ENCODE data around the gene REC8. TPM values are rescaled to one million over a fixed set of nuclear protein-coding genes. Genes with fewer than 3 reads are reported as not detected.
"Not testable (repeated sequence)": the region's sequence is repeated elsewhere in the genome, so short reads cannot be mapped to it uniquely, and the experiment has no call there.

Gene REC8
- total RNA-seq, 4 donors from 2014 or later = 9.5 to 54.3 (median 42.1) TPM

DNA sequence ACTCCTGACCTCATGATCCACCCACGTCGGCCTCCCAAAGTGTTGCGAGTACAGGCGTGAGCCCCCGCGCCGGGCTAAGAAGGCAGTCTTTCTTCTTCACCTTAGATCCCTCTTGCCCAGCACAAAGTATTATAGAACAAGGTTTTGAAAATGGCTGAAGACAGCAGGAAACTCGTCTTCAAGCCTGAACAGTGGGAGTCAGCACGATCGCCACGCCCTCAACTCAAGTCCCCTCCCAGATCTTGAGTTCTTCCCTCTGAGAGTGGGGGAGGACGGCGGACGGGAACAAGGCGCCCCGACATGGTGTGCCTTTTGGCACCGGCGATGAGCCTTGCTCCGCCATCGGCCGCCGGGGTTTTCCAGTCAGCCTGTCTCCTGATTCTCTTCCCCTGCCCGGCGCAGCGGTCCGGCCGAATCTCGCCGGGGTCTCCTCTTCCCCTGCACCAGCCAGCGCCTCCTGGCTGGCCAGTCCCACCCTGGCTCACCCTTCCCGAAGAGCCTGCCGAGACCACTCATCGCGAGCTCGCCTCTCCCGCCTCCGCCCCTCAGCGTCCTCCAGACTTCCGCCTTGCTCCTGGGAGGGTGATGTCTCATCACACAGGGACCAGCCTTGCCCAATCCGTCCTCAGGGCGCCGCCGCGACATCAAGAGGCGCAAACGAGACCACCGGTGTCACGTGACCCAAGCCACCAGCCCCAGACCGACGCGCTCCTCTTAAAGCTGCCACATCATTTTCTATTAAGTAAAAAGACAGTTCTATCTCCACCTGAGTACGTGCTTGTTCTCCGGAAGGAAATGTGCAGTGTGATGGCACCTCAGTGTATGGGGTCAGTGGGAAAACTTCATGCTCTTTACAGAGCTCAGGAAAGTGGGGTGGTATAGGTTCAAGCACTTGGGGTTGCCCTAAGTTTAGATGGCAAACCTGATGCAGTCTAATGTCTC is 41.3 kb downstream of the REC8 start, which contains the start of gene CHMP4A:
Gene CHMP4A (minus strand): TSS at position 565 of the 942 bp plus-strand sequence. CDS start 49 bp downstream, at position 516.
- peak; percentile 95 to 96 for DNase-seq
- intact Hi-C loops (cut with DNase I; ENCODE audit: low total_unique reads) = no loop called here
- peaks cover 0 to 4% of the 10 kb centered on the region in 2 donors for H3K4me1 ChIP-seq
- H3K27ac ChIP-seq = peak within 1 kb of the TSS; percentile 93 to 97
- H3K27me3 ChIP-seq = no peaks in the 10 kb centered on the region
- no peaks in the 10 kb centered on the region for H3K9me3 ChIP-seq
- TF ChIP-seq POLR2A (IDR thresholded peaks at IDR 0.05) = peak; percentile 70 to 96
- TF ChIP-seq, protein P1, sequence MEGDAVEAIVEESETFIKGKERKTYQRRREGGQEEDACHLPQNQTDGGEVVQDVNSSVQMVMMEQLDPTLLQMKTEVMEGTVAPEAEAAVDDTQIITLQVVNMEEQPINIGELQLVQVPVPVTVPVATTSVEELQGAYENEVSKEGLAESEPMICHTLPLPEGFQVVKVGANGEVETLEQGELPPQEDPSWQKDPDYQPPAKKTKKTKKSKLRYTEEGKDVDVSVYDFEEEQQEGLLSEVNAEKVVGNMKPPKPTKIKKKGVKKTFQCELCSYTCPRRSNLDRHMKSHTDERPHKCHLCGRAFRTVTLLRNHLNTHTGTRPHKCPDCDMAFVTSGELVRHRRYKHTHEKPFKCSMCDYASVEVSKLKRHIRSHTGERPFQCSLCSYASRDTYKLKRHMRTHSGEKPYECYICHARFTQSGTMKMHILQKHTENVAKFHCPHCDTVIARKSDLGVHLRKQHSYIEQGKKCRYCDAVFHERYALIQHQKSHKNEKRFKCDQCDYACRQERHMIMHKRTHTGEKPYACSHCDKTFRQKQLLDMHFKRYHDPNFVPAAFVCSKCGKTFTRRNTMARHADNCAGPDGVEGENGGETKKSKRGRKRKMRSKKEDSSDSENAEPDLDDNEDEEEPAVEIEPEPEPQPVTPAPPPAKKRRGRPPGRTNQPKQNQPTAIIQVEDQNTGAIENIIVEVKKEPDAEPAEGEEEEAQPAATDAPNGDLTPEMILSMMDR (IDR thresholded peaks at IDR 0.05) = peak; percentile 9 to 37 (median 26)
- peak within 1 kb of the TSS; percentile 72 to 79 for H3K4me3 ChIP-seq
- no peaks in the 10 kb centered on the region for H3K36me3 ChIP-seq

DNA sequence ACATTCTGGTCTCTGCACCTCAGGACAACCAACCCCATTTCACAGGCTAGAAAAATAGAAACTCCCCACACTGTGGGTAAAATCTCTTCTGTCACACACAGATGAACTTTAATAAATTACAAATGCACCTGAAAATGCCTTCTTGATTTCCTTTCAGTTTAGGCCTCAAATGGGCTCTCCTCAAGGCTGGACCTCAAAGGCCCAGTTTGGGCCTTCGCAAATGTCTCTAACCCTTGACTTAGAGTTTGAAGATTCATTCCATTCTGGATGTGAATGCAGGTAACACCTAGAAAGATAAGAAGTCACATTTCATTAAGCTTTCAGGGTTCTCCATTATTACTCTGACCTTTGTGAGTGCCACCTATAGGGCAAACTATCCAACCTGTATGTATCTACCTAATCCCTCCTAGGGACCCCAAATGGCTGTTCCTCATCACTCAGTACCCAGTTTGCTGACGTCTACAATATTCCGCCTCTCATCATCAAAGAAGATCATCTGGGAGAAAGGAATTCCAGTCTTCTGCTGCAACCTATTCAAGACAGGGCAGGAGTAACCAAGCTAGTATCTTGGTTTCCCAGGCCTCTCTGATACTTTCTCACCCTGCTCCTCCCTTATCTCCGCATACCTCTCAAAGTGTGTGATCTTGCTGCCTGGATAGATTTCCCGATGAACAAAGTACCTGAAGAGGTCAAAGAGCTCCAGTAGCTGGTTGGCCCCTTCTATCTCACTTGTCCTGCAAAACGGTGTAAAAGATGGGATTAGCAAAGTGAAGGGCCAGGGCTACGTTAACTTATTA is 42.2 kb downstream of the REC8 start:
- peak overlapping the region; percentile 93 to 97 for H3K27ac ChIP-seq
- no peaks in the 10 kb centered on the region for H3K27me3 ChIP-seq
- peaks cover 0 to 4% of the 10 kb centered on the region in 2 donors for H3K4me1 ChIP-seq
- no peak for DNase-seq
- H3K4me3 ChIP-seq = peak overlapping the region; percentile 72 to 79
- H3K36me3 ChIP-seq = no peaks in the 10 kb centered on the region
- H3K9me3 ChIP-seq = no peaks in the 10 kb centered on the region
- intact Hi-C loops (cut with DNase I; ENCODE audit: low total_unique reads) = no loop called here
- TF ChIP-seq, protein P1 (IDR thresholded peaks at IDR 0.05) = no peak

DNA sequence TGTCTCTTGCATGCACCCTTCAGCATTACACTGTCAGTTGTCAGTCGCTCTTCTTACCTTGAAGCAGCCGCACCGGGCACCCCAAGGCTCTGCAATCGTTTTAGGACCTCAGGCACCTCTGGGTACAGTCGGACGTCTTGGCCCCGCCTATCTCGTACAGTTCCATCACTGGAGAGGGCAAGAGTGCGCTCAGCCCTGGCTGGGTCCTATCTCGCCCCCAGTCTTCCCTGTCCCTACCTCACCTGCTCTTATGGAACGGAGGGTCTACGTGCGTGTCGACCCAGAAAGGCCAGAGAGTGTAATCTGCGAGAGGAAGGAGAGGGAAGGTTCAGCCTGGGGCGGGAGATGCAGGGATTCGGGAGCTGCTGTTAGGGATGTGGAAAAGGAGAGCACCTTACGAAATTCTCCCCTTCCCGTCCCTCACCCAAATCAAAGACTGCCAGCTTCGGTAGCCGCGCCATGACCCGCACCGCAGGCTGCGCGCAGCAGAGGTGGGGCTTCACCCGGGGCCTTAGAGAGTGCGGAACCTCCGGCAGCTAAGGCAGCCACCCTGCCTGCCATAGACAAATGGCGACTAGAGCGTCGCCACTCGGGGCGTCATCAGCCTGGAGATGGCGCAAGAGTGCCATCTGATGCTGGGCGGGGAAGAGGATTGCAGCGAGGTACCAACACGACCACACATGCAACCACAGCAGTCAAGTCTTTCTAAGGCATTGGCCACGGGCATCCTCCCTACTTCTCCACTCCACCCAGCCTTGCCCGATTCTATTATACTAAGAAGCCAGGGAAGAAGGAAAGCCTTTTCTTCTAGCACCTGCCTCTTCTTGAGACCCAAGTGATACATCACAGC is 43.8 kb downstream of the REC8 start, which contains the start of gene MDP1:
Gene MDP1 (minus strand): TSS at position 572 of the 850 bp plus-strand sequence. CDS start 111 bp downstream, at position 461.
- peak within 1 kb of the TSS; percentile 71 to 80 for H3K4me3 ChIP-seq
- H3K4me1 ChIP-seq = peaks cover 0 to 4% of the 10 kb centered on the region in 2 donors
- peak; percentile 55 to 66 for TF ChIP-seq POLR2A (IDR thresholded peaks at IDR 0.05)
- TF ChIP-seq, protein P1 (IDR thresholded peaks at IDR 0.05) = peak; percentile 45 to 68 (median 61)
- H3K9me3 ChIP-seq = no peaks in the 10 kb centered on the region
- intact Hi-C loops (cut with DNase I; ENCODE audit: low total_unique reads) = no loop called here
- peak; percentile 81 to 82 for DNase-seq
- H3K36me3 ChIP-seq = no peaks in the 10 kb centered on the region
- peak within 1 kb of the TSS; percentile 86 to 89 for H3K27ac ChIP-seq
- H3K27me3 ChIP-seq = no peaks in the 10 kb centered on the region

DNA sequence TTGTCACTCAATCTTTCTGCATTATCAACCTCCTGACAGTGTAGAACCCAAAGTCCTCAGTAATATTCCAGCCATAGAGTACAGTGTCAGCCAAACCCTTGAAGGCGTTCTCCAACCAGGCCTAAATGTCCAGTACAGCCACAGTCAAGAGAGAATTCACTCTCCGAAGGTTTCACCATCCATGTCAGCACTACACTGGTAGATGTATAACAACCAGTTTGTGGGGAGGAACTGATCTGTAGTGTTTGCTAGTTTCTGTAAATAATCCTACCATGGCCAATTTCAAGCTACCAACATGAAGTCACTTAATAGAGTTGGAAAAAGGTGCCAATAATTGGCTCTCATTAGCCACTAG is 44.4 kb downstream of the REC8 start:
- peak overlapping the region; percentile 71 to 80 for H3K4me3 ChIP-seq

DNA sequence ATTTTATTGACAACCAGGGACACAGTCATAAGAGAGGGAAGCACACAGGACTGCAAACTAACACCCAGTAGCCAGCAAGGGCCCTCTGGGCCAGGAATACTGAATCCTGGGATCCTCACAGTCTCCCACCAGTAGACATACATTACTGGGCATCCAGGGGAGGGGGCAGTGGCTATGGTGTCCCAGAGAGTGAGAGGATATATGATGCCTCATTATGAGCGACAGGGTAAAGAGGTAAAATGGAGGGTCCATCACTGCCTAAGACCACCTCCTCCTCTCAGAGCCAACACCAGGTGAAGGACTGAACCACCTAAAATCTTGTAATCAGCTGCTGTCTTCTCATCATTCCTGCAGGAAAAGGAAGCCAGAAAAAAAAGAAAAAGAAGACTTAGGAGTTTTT is 45.0 kb downstream of the REC8 start:
- H3K36me3 ChIP-seq; H3K4me1 ChIP-seq; H3K9me3 ChIP-seq; intact Hi-C loops (cut with DNase I; ENCODE audit: low total_unique reads); DNase-seq; H3K27me3 ChIP-seq; H3K4me3 ChIP-seq; H3K27ac ChIP-seq: not testable (repeated sequence)

More for the DNA sequence above, 44.4 kb downstream of the REC8 start:
- no peaks in the 10 kb centered on the region for H3K9me3 ChIP-seq
- H3K27ac ChIP-seq = peak overlapping the region; percentile 86 to 89
- H3K4me1 ChIP-seq = peaks cover 0 to 4% of the 10 kb centered on the region in 2 donors
- no peaks in the 10 kb centered on the region for H3K27me3 ChIP-seq
- no peak for DNase-seq
- no peaks in the 10 kb centered on the region for H3K36me3 ChIP-seq
- intact Hi-C loops (cut with DNase I; ENCODE audit: low total_unique reads) = no loop called here
- TF ChIP-seq, protein P1 (IDR thresholded peaks at IDR 0.05) = no peak
- no peak for TF ChIP-seq POLR2A (IDR thresholded peaks at IDR 0.05)

Data from uterus (tissue), 4 donors.